BJ (cell line): Measurements from ENCODE around the gene TLL1. TPM values are rescaled to one million over a fixed set of nuclear protein-coding genes. Genes with fewer than 3 reads are reported as not detected.

ENCODE experiments used
- CTCF ChIA-PET: fragments of 350-600 bp; formaldehyde crosslinking; extraction: SDS; loops from one replicate; lab custom pipeline; 2021; ENCODE audit warnings: antibody characterized with exemption, inconsistent platforms; lab: Yijun Ruan, JAX
- POLR2A ChIA-PET: fragments of 300-600 bp; sonication (Branson Sonifier 250); formaldehyde crosslinking; extraction: SDS; loops from one replicate; lab custom pipeline; 2021; ENCODE audit warnings: antibody characterized with exemption; lab: Charles Lee
- DNase-seq: peaks from one replicate; pipeline ENCODE4 v3.0.0-alpha.2; 2011; ENCODE audit warnings: low read depth
- H3K27me3 ChIP-seq: 2 replicates; pipeline ENCODE4 v1.6.0; 2011; ENCODE audit warnings: low read length; ENCODE audit not compliant: control insufficient read depth, insufficient read depth
- H3K36me3 ChIP-seq: 2 replicates; pipeline ENCODE4 v1.5.1; 2011; ENCODE audit warnings: low read length; ENCODE audit not compliant: control insufficient read depth, insufficient read depth
- H3K4me3 ChIP-seq: 2 replicates; pipeline ENCODE4 v1.5.1; 2011; ENCODE audit warnings: low read depth, mild to moderate bottlenecking, control low read depth, low read length
- polyA plus RNA-seq: library from polyadenylated mRNA; depleted of rRNA; stranded (reverse); fragments of >200 nt; gene quantifications from 2 replicates; pipeline ENCODE4 v1.2.3, GENCODE V29; 2011
- TF ChIP-seq, protein P1 (sequence below): IDR thresholded peaks from 2 replicates; pipeline ENCODE4 v1.5.1; 2011; ENCODE audit warnings: low read depth, mild to moderate bottlenecking, control low read depth, inconsistent platforms, low read length, moderate library complexity; ENCODE audit not compliant: insufficient read depth

Gene TLL1
- polyA plus RNA-seq, 1 experiment: 0.33 TPM

DNA sequence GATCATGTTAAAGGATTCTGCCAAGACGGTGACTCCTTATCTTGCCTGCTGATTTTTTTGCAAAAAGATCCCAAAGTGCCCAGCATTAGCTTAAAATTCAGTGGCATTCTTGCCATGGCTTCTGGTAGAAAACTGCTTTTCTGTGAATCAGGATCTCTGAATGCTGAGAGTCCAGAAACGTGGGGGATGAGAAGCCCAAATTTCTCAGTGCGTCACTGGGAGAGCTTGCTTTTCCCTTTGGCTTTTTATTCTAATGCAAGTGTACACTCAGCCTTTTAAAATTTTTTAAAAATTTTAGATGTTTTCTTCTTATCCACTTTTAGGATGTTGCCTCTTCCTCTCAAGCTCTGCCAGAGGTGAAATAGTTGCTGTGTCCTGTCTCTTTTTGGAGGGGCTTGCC lies 98.4 kb downstream of the TLL1 start:
- TF ChIP-seq, protein P1, sequence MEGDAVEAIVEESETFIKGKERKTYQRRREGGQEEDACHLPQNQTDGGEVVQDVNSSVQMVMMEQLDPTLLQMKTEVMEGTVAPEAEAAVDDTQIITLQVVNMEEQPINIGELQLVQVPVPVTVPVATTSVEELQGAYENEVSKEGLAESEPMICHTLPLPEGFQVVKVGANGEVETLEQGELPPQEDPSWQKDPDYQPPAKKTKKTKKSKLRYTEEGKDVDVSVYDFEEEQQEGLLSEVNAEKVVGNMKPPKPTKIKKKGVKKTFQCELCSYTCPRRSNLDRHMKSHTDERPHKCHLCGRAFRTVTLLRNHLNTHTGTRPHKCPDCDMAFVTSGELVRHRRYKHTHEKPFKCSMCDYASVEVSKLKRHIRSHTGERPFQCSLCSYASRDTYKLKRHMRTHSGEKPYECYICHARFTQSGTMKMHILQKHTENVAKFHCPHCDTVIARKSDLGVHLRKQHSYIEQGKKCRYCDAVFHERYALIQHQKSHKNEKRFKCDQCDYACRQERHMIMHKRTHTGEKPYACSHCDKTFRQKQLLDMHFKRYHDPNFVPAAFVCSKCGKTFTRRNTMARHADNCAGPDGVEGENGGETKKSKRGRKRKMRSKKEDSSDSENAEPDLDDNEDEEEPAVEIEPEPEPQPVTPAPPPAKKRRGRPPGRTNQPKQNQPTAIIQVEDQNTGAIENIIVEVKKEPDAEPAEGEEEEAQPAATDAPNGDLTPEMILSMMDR: no peak
- POLR2A ChIA-PET: no interaction called here
- CTCF ChIA-PET: interaction anchor here (1.1 kb wide), 1 partner anchor 12 kb away, joined by 3 read pairs; no protein-coding TSS in a partner anchor
- Histone ChIP-seq H3K36me3 (no peaks in the 10 kb centered on the region), H3K27me3 (no peaks in the 10 kb centered on the region), H3K4me3 (no peak overlapping the region)
- no peak for DNase-seq

DNA sequence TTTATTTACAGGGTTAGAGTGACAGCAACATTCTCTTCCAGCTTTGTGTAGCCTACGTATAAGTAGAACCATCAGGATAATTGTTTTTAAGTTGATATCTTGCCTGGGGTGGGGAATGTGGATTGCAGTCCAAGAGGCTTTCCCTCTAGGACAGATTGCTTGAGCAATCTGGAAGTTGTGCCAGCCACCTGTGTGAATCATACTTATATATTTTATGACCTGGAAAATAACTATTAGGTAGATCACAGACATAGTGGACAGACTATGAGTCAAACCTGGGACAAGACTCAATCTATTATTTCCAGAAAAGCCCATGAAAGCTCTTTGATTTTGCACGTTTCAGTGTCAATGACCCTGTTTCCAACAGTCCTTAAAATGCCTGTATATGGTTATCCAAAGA lies 98.9 kb downstream of the TLL1 start:
- Histone ChIP-seq H3K4me3 (no peak overlapping the region), H3K27me3 (no peaks in the 10 kb centered on the region), H3K36me3 (no peaks in the 10 kb centered on the region)
- TF ChIP-seq, protein P1: no peak
- no peak for DNase-seq
- ChIA-PET POLR2A (no interaction called here), CTCF (interaction anchor here (1.1 kb wide), 1 partner anchor 11 kb away, joined by 3 read pairs; no protein-coding TSS in a partner anchor)

DNA sequence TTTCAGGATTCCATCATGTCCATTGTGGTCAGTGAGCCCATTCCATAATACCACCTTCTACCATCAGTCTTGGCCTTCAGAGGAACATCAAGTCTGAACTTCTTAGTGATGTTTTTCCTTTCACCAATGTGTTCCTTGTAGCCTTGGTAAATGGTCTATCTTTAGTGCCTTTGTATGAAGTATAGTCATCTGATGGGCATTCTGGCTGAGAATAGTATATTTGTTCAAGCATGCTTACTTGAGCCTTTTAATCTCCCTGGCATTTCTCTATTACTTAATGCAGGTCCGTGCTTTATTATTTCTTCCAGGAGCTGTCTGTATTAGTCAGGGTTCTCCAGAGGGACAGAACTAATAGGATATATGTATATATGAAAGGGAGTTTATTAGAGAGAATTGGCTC lies 99.7 kb downstream of the TLL1 start:
- H3K27me3 ChIP-seq: no peaks in the 10 kb centered on the region
- ChIA-PET POLR2A (no interaction called here), CTCF (interaction anchor here (1.1 kb wide), 1 partner anchor 11 kb away, joined by 3 read pairs; no protein-coding TSS in a partner anchor)
- TF ChIP-seq, protein P1: no peak
- no peaks in the 10 kb centered on the region for H3K36me3 ChIP-seq
- no peak for DNase-seq
- H3K4me3 ChIP-seq: no peak overlapping the region

DNA sequence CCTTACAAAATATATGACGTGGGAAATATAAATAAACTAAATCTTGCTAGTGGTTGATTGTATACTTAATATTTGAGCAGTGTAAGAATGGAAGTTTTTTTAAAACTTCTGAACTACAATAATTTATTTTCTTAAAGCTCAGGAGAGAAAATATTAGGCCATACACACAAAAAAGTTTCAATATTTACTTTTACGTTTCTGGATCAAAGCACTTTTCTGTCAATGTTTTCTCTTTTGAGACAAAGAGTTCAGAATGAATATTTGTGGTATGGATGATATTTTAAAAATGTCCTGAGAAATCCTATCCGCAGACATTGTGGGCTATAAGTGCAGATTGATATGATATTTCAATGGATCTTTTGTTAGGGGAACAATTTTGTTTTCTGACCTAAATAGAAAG lies 109.9 kb downstream of the TLL1 start:
- Histone ChIP-seq H3K36me3 (no peaks in the 10 kb centered on the region), H3K27me3 (no peaks in the 10 kb centered on the region), H3K4me3 (no peak overlapping the region)
- POLR2A ChIA-PET: no interaction called here
- DNase-seq: no peak
- CTCF ChIA-PET: interaction anchor here (0.6 to 1.0 kb wide), 2 partner anchors 9 to 11 kb away, joined by 3 read pairs; no protein-coding TSS in a partner anchor
- TF ChIP-seq, protein P1: no peak

DNA sequence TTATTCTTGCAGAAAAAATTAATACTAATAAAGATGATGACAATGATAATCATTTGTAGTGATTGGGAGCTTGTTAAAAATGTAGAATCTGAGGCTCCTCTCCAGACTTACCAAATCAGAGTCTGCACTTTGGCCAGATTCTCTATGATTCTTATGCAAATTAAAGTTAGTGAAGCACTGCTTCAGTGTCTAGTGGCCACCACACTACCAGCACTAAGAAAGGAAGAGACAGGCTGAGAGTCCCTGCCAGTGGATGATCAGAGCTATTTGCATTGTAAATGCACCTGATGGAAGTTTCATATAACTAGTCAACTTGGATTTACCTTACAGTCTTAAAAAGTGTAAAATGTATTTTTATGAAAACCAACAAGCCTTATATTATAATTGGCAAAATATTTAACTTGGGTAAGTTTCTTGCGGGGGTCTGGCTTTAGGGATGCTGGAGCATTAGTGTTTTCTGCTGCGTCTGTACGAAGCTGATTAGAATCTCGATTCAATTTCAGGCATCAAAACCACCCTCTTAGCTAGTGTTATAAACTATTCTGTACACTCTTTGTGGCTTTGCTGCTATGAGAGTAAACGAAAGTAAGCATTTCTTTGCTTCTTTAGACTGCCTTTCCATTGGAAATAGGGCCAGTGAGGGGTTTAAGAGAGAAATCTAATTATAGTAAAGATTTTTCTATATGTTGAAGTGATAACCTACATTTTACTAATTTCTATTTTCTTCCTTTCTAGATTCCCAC lies 114.1 kb downstream of the TLL1 start:
- TF ChIP-seq, protein P1: no peak
- POLR2A ChIA-PET: no interaction called here

More for the DNA sequence above, 114.1 kb downstream of the TLL1 start:
- CTCF ChIA-PET: no interaction called here
- Histone ChIP-seq H3K36me3 (no peaks in the 10 kb centered on the region), H3K4me3 (no peak overlapping the region), H3K27me3 (no peaks in the 10 kb centered on the region)
- no peak for DNase-seq
